T-cell (primary cell): Measurements from ENCODE around the gene TMSB4X. TPM values are rescaled to one million over a fixed set of nuclear protein-coding genes. Genes with fewer than 3 reads are reported as not detected.
A peak's percentile ranks its signal among the peaks of the same experiment; 100 is the strongest.
"Not testable (repeated sequence)": the region's sequence is repeated elsewhere in the genome, so short reads cannot be mapped to it uniquely, and the experiment has no call there.

Experiments used
- ATAC-seq, 4 experiments: fragments of 200-7000 bp in 3 of 4; fragments of 150-1000 bp in 1 of 4; cut with Tn5 transposase; replicated peaks in 1 of 4; 1 replicate in 3 of 4; 2 replicates in 1 of 4; pipeline ENCODE4 v1.10.0; 2021; ENCODE audit warnings: moderate library complexity in 3 of 4, mild to moderate bottlenecking in 2 of 4, moderate number of reproducible peaks in 1 of 4
- CTCF ChIA-PET, 2 donors: fragments of 300-600 bp; sonication (Branson Sonifier 250); formaldehyde crosslinking; loops; one replicate each; lab custom pipeline; 2022; ENCODE audit warnings: antibody characterized with exemption in 2 of 2; lab: Charles Lee
- POLR2A ChIA-PET, 2 donors: fragments of 300-600 bp; sonication (Branson Sonifier 250); formaldehyde crosslinking; loops; one replicate each; lab custom pipeline; 2022; ENCODE audit warnings: antibody characterized with exemption in 2 of 2; lab: Charles Lee
- DNase-seq, 35 experiments: peaks; one replicate each; pipeline versions ENCODE4 v3.0.0 to v3.0.0-alpha.2; 2013 to 2023
- H3K27ac ChIP-seq: one replicate; pipeline ENCODE4 v1.5.1; 2013; ENCODE audit warnings: low read length
- H3K27me3 ChIP-seq, 2 experiments: replicated peaks in 1 of 2; 1 replicate in 1 of 2; 2 replicates in 1 of 2; pipeline versions ENCODE4 v1.6.1 to v1.7.0; 2013; ENCODE audit warnings: low read length in 1 of 2, mixed read lengths in 1 of 2; ENCODE audit not compliant: control insufficient read depth in 2 of 2, insufficient read depth in 2 of 2; ENCODE audit errors: extremely low read depth in 1 of 2
- H3K36me3 ChIP-seq, 2 donors: 1 replicate in 1 of 2; 2 replicates in 1 of 2; pipeline versions ENCODE4 v1.6.1 to v1.7.0; 2013; ENCODE audit warnings: low read length in 1 of 2; ENCODE audit not compliant: control insufficient read depth in 2 of 2, insufficient read depth in 1 of 2; ENCODE audit errors: extremely low read depth in 1 of 2
- H3K4me1 ChIP-seq, 2 experiments: 1 replicate in 1 of 2; 2 replicates in 1 of 2; pipeline versions ENCODE4 v1.6.1 to v1.7.0; 2013; ENCODE audit warnings: low read length in 2 of 2, mixed read lengths in 1 of 2; ENCODE audit not compliant: insufficient read depth in 2 of 2, control insufficient read depth in 1 of 2; ENCODE audit errors: extremely low read depth in 1 of 2
- H3K4me3 ChIP-seq, 2 donors: 1 replicate in 1 of 2; 2 replicates in 1 of 2; pipeline versions ENCODE4 v1.5.1 to v1.7.0; 2013; ENCODE audit warnings: mild to moderate bottlenecking in 2 of 2, low read length in 1 of 2, moderate library complexity in 1 of 2; ENCODE audit not compliant: control insufficient read depth in 1 of 2; ENCODE audit errors: extremely low read depth in 1 of 2
- H3K9me3 ChIP-seq: 2 replicates; pipeline ENCODE4 v1.7.0; 2013
- H3K27ac Mint-ChIP-seq, 2 donors: one replicate each; pipeline ENCODE4 v1.8.0; 2020 to 2021; ENCODE audit warnings: mild to moderate bottlenecking in 2 of 2, mixed read lengths in 2 of 2
- H3K27me3 Mint-ChIP-seq, 2 donors: one replicate each; pipeline ENCODE4 v1.8.0; 2021 to 2022; ENCODE audit warnings: mixed read lengths in 2 of 2
- H3K36me3 Mint-ChIP-seq: one replicate; pipeline ENCODE4 v1.8.0; 2021; ENCODE audit warnings: mixed read lengths
- H3K4me1 Mint-ChIP-seq, 3 donors: one replicate each; pipeline ENCODE4 v1.8.0; 2020 to 2022; ENCODE audit warnings: mixed read lengths in 3 of 3, mild to moderate bottlenecking in 1 of 3
- H3K4me3 Mint-ChIP-seq, 3 donors: one replicate each; pipeline ENCODE4 v1.8.0; 2020 to 2022; ENCODE audit warnings: mild to moderate bottlenecking in 3 of 3, mixed read lengths in 3 of 3, moderate library complexity in 3 of 3
- H3K9me3 Mint-ChIP-seq, 3 donors: one replicate each; pipeline ENCODE4 v1.8.0; 2020 to 2022; ENCODE audit warnings: mixed read lengths in 3 of 3
- WGBS: methylation state at CpG from one replicate; pipeline ENCODE4 v1.1.5; 2013; ENCODE audit warnings: missing lambda C conversion rate; ENCODE audit not compliant: insufficient coverage; 5-methylcytosine and 5-hydroxymethylcytosine counted together
- total RNA-seq, 35 experiments: library from RNA in 6 of 35; stranded (reverse) in 6 of 35; fragments of 120-200 nt in 1 of 35; gene quantifications; one replicate each; pipeline versions ENCODE4 v1.2.1 to v1.2.4 and lab custom pipeline; 2013 to 2026

TMSB4X gene
- total RNA-seq, 5 donors from 2014 or later (not counting 1 experiment from before 2014, with no cell fraction given), result 5,030 to 6,201 (median 5,880) TPM

DNA sequence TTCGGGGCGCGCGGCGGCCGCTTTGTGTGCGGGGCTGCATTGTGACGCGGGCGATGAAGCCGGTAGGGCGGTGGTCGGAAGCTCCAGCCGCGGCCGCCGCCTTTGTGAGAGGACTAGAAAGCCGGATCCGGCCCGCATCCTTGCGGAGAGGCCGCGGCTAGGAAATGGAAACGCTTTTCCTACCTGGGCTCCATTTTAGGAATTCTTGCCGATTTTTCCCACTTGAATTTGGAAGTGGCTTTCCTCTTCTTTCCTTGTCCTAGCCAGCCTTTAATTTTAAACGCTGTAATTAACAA, 708 bp downstream of the TMSB4X start:
- Mint-ChIP-seq H3K27me3 (peaks cover 0 to 4% of the 10 kb centered on the region in 2 donors), H3K4me3 (peak overlapping the region; percentile 79 to 97 (median 94)), H3K36me3 (peaks cover 31% of the 10 kb centered on the region), H3K4me1 (peaks cover 29 to 76% (median 37%) of the 10 kb centered on the region in 3 donors), H3K27ac (peak overlapping the region; percentile 93 to 98), H3K9me3 (no peaks in the 10 kb centered on the region)
- ATAC-seq (no peak), DNase-seq (no peak)
- Histone ChIP-seq H3K4me3 (peak overlapping the region; percentile 90 to 98), H3K9me3 (no peaks in the 10 kb centered on the region), H3K4me1 (peaks cover 24 to 26% of the 10 kb centered on the region in 2 experiments), H3K36me3 (peaks cover 0 to 21% of the 10 kb centered on the region in 2 donors), H3K27me3 (no peaks in the 10 kb centered on the region), H3K27ac (peak overlapping the region; percentile 94)
- ChIA-PET POLR2A (interaction anchor here in 1 of 2 donors (0.8 to 3.8 kb wide), 11 partner anchors 9 to 1057 kb away, joined by 3 to 18 read pairs (median 4); no protein-coding TSS in a partner anchor), CTCF (interaction anchor here (0.6 to 4.2 kb wide), 7 partner anchors 19 to 76 kb away, joined by 3 to 20 read pairs (median 7); no protein-coding TSS in a partner anchor)
- WGBS, result 0% methylated on average over 13 of the region's 26 CpGs

DNA sequence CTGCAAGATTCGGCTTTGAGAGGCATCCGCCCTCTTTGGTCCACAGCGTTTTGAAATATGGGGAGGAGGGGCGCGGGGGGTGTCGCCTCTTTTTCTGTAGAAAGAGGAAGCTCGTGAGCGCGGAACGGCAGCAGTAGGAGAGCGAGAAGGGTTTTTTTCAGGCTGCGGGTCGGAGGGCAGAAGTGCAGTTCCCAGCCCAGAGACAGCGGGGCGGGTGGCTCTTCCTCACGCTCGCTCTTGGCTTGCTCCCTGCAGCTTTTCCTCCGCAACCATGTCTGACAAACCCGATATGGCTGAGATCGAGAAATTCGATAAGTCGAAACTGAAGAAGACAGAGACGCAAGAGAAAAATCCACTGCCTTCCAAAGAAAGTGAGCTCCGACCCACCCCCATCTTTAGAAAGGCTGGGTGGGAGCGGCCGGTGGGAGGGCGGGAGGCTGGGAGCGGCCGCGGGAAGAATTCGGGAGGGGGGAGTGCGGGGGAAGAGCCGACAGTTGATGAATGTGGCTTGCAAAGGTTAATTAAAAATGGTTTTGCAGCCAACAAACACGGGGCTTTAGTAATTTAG, 1.2 kb downstream of the TMSB4X start:
- Mint-ChIP-seq H3K27me3 (peaks cover 0 to 4% of the 10 kb centered on the region in 2 donors), H3K4me3 (peak overlapping the region; percentile 79 to 97 (median 94)), H3K27ac (peak overlapping the region; percentile 93 to 98), H3K36me3 (peaks cover 31% of the 10 kb centered on the region), H3K4me1 (peaks cover 29 to 76% (median 37%) of the 10 kb centered on the region in 3 donors), H3K9me3 (no peaks in the 10 kb centered on the region)
- H3K9me3 ChIP-seq, result no peaks in the 10 kb centered on the region
- no peaks in the 10 kb centered on the region for H3K27me3 ChIP-seq
- H3K4me3 ChIP-seq, result peak overlapping the region; percentile 90 to 98
- H3K27ac ChIP-seq, result peak overlapping the region; percentile 94
- WGBS, result 0% methylated on average over 3 of the region's 34 CpGs
- POLR2A ChIA-PET, result interaction anchor here (0.6 to 3.8 kb wide), 16 partner anchors 9 to 1217 kb away, joined by 3 to 29 read pairs (median 4); no protein-coding TSS in a partner anchor
- peaks cover 0 to 21% of the 10 kb centered on the region in 2 donors for H3K36me3 ChIP-seq
- peaks cover 26 to 27% of the 10 kb centered on the region in 2 experiments for H3K4me1 ChIP-seq
- ATAC-seq (no peak), DNase-seq (peak in 11 of 35 experiments; percentile 25 to 64 (median 41))
- CTCF ChIA-PET, result interaction anchor here (0.6 to 4.2 kb wide), 8 partner anchors 19 to 75 kb away, joined by 3 to 20 read pairs (median 8); no protein-coding TSS in a partner anchor

DNA sequence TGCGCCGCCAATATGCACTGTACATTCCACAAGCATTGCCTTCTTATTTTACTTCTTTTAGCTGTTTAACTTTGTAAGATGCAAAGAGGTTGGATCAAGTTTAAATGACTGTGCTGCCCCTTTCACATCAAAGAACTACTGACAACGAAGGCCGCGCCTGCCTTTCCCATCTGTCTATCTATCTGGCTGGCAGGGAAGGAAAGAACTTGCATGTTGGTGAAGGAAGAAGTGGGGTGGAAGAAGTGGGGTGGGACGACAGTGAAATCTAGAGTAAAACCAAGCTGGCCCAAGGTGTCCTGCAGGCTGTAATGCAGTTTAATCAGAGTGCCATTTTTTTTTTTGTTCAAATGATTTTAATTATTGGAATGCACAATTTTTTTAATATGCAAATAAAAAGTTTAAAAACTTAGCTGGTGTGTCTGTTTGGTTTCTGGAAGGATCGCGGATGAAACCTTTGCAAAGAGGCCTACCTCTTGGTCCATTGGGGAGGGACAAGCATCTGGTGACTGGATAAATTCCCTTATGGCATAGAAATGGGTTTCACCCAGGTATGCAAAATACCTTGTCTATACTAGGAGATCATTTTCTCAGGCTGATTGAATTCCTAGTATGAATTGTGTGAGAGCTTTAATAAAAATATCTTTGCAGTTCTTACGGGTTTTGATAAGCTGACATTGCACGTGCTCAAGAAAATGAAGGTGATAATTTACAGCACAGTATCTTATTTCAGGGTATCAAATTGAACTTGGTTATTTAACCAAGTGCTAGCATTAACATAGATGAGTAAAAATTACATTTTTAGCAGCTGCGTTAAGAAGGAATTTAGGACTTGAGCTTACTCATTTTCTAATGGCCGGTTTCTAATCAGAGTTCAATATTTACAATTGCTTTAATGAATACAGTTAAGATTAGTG, 2.2 kb downstream of the TMSB4X start:
- H3K27ac ChIP-seq, result peak overlapping the region; percentile 78
- peaks cover 31% of the 10 kb centered on the region for H3K36me3 Mint-ChIP-seq
- H3K4me3 ChIP-seq, result peak overlapping the region; percentile 90 to 98
- ChIA-PET POLR2A (interaction anchor here (0.6 to 2.9 kb wide), 27 partner anchors 10 to 1053 kb away, joined by 3 to 29 read pairs (median 6); partner anchors contain the start of gene GEMIN8 (in 1 of the 2)), CTCF (interaction anchor here (0.6 to 4.2 kb wide), 7 partner anchors 7 to 116 kb away, joined by 3 to 22 read pairs (median 8); no protein-coding TSS in a partner anchor)
- peaks cover 27 to 37% of the 10 kb centered on the region in 2 experiments for H3K4me1 ChIP-seq
- not testable (repeated sequence) for H3K9me3 ChIP-seq, H3K9me3 Mint-ChIP-seq, DNase-seq, H3K27me3 Mint-ChIP-seq, ATAC-seq, H3K27me3 ChIP-seq
- H3K4me3 Mint-ChIP-seq, result peak overlapping the region; percentile 79 to 97 (median 94)
- no CpG with 5 or more reads among the region's 12 CpGs for WGBS
- peaks cover 0 to 21% of the 10 kb centered on the region in 2 donors for H3K36me3 ChIP-seq
- H3K4me1 Mint-ChIP-seq, result peaks cover 32 to 74% (median 43%) of the 10 kb centered on the region in 3 donors
- peak overlapping the region; percentile 96 to 100 for H3K27ac Mint-ChIP-seq

DNA sequence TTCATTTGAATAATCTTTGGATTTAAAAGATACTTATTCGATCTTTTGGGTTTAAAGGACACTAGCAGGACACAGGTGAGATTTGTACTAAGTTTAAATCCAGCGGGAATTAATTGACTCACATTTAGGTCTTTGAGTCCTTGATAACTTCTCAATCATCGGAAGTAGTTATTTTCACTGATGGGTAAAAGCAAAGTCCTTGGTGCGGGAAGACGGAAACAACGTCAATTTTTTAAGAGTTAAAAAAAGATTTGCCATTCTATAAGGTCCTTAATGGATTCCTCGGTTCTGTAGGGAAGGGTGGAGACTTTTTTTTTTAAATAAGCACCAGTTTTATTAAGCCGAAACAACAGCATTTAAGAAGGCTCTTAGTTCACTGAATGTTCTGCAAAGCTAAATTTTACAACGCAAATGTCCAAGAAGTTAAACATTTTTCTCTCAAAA, 2.9 kb downstream of the TMSB4X start:
- Mint-ChIP-seq H3K36me3 (peaks cover 31% of the 10 kb centered on the region), H3K9me3 (no peaks in the 10 kb centered on the region), H3K4me1 (peaks cover 38 to 79% (median 49%) of the 10 kb centered on the region in 3 donors), H3K27me3 (no peaks in the 10 kb centered on the region), H3K4me3 (peak overlapping the region; percentile 79 to 97 (median 94)), H3K27ac (peak overlapping the region; percentile 96 to 100)
- WGBS, result 0% methylated on average over 1 of the region's 9 CpGs
- peak in 1 of 4 experiments; percentile 2 for ATAC-seq
- ChIA-PET POLR2A (interaction anchor here (0.7 to 2.9 kb wide), 22 partner anchors 20 to 174 kb away, joined by 3 to 29 read pairs (median 5); no protein-coding TSS in a partner anchor), CTCF (interaction anchor here (0.6 to 4.2 kb wide), 12 partner anchors 8 to 115 kb away, joined by 3 to 22 read pairs (median 6); no protein-coding TSS in a partner anchor)
- no peak for DNase-seq
- Histone ChIP-seq H3K27ac (peak overlapping the region; percentile 78), H3K9me3 (no peaks in the 10 kb centered on the region), H3K36me3 (peaks cover 0 to 21% of the 10 kb centered on the region in 2 donors), H3K4me3 (peak overlapping the region; percentile 64 to 98), H3K27me3 (no peaks in the 10 kb centered on the region), H3K4me1 (peaks cover 33 to 44% of the 10 kb centered on the region in 2 experiments)

DNA sequence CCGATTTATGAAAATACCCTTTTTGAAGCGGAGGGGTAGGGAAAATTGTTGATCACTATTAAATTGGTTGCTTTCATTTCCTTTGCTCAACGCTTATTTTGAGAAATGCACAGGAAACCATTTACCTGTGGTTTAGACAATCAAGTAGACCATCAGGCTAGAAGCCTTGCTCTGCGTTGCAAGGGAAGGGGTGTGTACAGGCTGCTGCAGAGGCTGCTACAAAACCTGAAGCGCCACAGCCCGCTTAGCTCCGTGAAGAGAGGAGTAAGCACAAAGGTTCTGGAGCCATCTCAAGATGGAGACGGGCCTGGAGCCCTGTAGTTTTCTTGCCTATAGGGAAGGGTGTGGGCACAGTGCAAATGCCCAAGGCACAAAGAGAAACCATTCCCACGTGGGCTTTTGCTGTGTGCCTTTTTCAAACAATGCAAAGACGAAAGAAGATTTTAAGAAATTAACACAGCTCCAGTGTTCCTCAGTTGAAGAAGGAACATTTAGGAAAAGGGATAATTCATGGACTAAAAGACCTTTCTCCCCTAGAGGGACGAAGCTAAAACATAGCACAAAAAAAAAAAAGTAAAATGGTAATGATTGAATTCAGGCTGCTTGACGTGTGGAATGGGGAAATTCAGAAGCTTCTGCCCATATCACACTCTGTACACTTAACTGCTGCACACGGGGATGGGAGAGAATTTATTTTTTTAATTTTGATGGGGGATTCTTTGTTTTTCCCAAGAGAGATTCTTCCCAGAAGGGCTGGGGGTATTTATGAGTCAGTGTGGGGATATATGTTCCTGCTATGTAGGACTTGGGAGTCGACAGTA, 3.5 kb downstream of the TMSB4X start:
- Histone ChIP-seq H3K27me3 (no peaks in the 10 kb centered on the region), H3K4me3 (peak overlapping the region; percentile 64 to 98), H3K9me3 (no peaks in the 10 kb centered on the region), H3K27ac (peak overlapping the region; percentile 78), H3K4me1 (peaks cover 39 to 49% of the 10 kb centered on the region in 2 experiments), H3K36me3 (peaks cover 0 to 21% of the 10 kb centered on the region in 2 donors)
- Mint-ChIP-seq H3K36me3 (peaks cover 31% of the 10 kb centered on the region), H3K4me1 (peaks cover 43 to 79% (median 56%) of the 10 kb centered on the region in 3 donors), H3K27ac (peak overlapping the region; percentile 96 to 100), H3K9me3 (no peaks in the 10 kb centered on the region), H3K4me3 (peak overlapping the region; percentile 79 to 97 (median 94)), H3K27me3 (peaks cover 0 to 2% of the 10 kb centered on the region in 2 donors)
- ChIA-PET CTCF (interaction anchor here (0.6 to 4.2 kb wide), 18 partner anchors 9 to 1996 kb away, joined by 3 to 22 read pairs (median 4); no protein-coding TSS in a partner anchor), POLR2A (interaction anchor here (0.6 to 2.9 kb wide), 25 partner anchors 20 to 315 kb away, joined by 3 to 29 read pairs (median 5); no protein-coding TSS in a partner anchor)
- DNase-seq, result peak; percentile 54 to 87 (median 76)
- WGBS, result 0% methylated on average over 5 of the region's 14 CpGs
- peak; percentile 67 to 75 (median 68) for ATAC-seq
